ENCODE data around the gene ITK. TPM values are rescaled to one million over a fixed set of nuclear protein-coding genes. Genes with fewer than 3 reads are reported as not detected.
"Not testable (repeated sequence)": the region's sequence is repeated elsewhere in the genome, so short reads cannot be mapped to it uniquely, and the experiment has no call there.

ITK gene
- total RNA-seq, 1 donor from 2014 or later = not detected

DNA sequence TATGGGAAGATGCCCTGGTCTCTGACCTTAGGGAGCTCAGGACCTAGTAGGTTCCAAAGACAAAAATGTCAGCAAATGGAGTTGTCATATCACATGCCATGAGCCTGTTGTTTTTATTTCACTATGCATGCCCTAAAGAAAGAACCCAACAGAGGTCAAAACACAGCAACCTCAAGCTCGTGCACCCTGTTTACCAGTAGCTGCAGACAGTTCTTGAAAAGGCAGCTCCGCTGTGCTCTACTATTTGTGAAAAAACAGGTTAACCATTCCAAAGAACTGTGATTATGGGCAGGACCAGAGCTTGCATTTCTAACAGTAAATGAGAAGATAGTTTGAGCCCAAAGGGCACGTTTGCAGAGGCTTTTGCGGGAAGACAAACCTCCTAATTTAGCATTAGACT lies 22.8 kb downstream of the ITK start:
- DNase-seq (ENCODE audit: extremely low spot score, unreplicated experiment) = no peak
- no peaks in the 10 kb centered on the region for H3K4me1 Mint-ChIP-seq (ENCODE audit: unreplicated experiment)
- TF ChIP-seq CTCF (conservative IDR thresholded peaks at IDR 0.05) = no peak
- no peak overlapping the region for H3K27ac Mint-ChIP-seq
- no peak overlapping the region for H3K4me3 Mint-ChIP-seq
- H3K9me3 Mint-ChIP-seq = no peaks in the 10 kb centered on the region
- H3K27me3 Mint-ChIP-seq = no peaks in the 10 kb centered on the region
- H3K36me3 Mint-ChIP-seq = no peaks in the 10 kb centered on the region

DNA sequence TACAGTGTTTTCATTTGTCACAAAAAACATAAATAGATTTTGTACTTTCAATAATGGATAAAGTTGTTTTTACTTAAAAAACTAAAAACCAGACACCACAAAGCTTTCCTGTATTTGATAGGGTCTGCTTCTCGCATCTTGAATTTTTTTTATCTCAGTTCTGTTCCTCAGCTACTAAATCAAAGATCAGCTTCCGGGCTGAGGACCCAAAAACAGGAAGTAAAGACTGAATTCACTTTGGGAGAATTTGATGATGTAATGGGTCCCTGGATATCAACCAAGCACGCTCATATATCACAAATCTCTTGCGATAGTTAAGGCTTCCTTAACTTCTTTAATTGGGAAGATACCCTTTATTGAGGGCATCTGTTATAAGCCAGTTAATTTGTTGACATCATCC lies 24.1 kb downstream of the ITK start:
- H3K4me1 Mint-ChIP-seq (ENCODE audit: unreplicated experiment) = no peaks in the 10 kb centered on the region
- TF ChIP-seq CTCF (conservative IDR thresholded peaks at IDR 0.05) = no peak

DNA sequence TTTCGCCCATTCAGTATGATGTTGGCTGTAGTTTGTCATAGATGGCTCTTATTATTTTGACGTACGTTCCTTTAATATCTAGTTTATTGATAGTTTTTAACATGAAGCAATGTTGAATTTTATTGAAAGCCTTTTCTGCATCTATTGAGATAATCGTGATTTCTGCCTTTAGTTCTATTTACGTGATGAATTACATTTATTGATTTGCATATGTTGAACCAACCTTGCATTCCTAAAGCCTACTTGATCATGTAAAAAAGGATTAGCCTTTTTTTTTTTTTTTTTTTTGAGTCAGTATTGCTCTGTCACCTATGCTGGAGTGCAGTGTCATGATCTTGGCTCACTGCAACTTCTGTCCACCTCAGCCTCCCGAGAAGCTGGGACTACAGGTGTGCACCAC lies 25.1 kb downstream of the ITK start:
- no peaks in the 10 kb centered on the region for H3K4me1 Mint-ChIP-seq (ENCODE audit: unreplicated experiment)
- H3K27ac Mint-ChIP-seq = no peak overlapping the region
- H3K27me3 Mint-ChIP-seq = no peaks in the 10 kb centered on the region
- no peak for DNase-seq (ENCODE audit: extremely low spot score, unreplicated experiment)
- H3K36me3 Mint-ChIP-seq = no peaks in the 10 kb centered on the region
- H3K4me3 Mint-ChIP-seq = no peak overlapping the region
- TF ChIP-seq CTCF (conservative IDR thresholded peaks at IDR 0.05) = no peak
- no peaks in the 10 kb centered on the region for H3K9me3 Mint-ChIP-seq

More for the DNA sequence above, 24.1 kb downstream of the ITK start:
- no peaks in the 10 kb centered on the region for H3K9me3 Mint-ChIP-seq
- H3K27me3 Mint-ChIP-seq = no peaks in the 10 kb centered on the region
- no peaks in the 10 kb centered on the region for H3K36me3 Mint-ChIP-seq
- no peak overlapping the region for H3K27ac Mint-ChIP-seq
- H3K4me3 Mint-ChIP-seq = no peak overlapping the region
- no peak for DNase-seq (ENCODE audit: extremely low spot score, unreplicated experiment)

- not testable (repeated sequence) for H3K27me3 Mint-ChIP-seq; H3K4me1 Mint-ChIP-seq (ENCODE audit: unreplicated experiment); H3K9me3 Mint-ChIP-seq; H3K36me3 Mint-ChIP-seq; DNase-seq (ENCODE audit: extremely low spot score, unreplicated experiment); H3K4me3 Mint-ChIP-seq; H3K27ac Mint-ChIP-seq
Observed at GRCh38 chr5:157210652-157211051, 30.0 kb downstream of the ITK start.

DNA sequence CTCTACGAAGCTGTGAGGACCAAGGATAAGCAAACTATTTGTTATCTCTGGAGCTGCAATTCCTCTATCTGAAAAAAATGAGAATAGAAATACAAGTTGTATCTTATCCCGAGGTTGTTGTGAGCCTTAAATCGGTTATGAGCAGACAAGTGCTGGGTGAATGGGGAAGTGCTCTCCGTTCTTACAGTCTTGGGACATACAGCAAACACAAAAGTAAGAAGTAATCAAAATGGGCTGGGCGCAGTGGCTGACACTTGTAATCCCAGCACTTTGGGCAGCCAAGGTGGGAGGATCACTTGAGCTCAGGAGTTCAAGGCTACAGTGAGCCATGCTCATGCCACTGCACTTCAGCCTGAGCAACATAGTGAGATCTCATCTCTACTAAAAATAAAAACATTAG lies 31.7 kb downstream of the ITK start:
- no peak for TF ChIP-seq CTCF (conservative IDR thresholded peaks at IDR 0.05)
- H3K27ac Mint-ChIP-seq = no peak overlapping the region
- H3K4me1 Mint-ChIP-seq (ENCODE audit: unreplicated experiment) = no peaks in the 10 kb centered on the region
- H3K36me3 Mint-ChIP-seq = no peaks in the 10 kb centered on the region
- no peak for DNase-seq (ENCODE audit: extremely low spot score, unreplicated experiment)
- no peaks in the 10 kb centered on the region for H3K9me3 Mint-ChIP-seq
- H3K27me3 Mint-ChIP-seq = no peaks in the 10 kb centered on the region
- no peak overlapping the region for H3K4me3 Mint-ChIP-seq

- Mint-ChIP-seq H3K27ac (no peak overlapping the region), H3K9me3 (no peaks in the 10 kb centered on the region), H3K4me1 (ENCODE audit: unreplicated experiment) (no peaks in the 10 kb centered on the region), H3K27me3 (no peaks in the 10 kb centered on the region), H3K4me3 (no peak overlapping the region), H3K36me3 (no peaks in the 10 kb centered on the region)
- TF ChIP-seq CTCF (conservative IDR thresholded peaks at IDR 0.05) = no peak
- no peak for DNase-seq (ENCODE audit: extremely low spot score, unreplicated experiment)
Observed at GRCh38 chr5:157213527-157214243, 33.0 kb downstream of the ITK start.

Data from type B pancreatic cell (in vitro differentiated cells).